NCI-H1436 (cell line): ENCODE data around the gene TACC2.

Source experiments
- DNase-seq: peaks from one replicate; lab custom pipeline; 2025; lab: John Stamatoyannopoulos, UW

Gene TACC2

DNA sequence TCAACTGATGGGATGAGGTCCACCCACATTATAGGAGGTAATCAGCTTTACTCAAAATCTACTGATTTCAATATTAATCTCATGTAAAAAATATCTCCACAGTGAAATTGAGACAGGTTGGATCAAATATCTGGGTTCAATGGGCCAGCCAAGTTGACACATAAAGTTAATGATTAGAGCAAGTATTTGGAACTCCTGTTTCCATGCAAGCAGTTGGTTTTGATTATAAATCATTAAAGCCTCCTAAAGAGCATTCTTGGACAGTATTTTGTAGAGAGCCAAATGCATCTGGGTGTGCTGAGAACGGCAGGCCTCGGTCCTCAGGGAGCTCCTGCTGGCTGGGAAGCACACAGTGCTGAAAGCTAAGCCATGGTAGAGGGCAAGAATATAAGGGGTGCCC is 155.2 kb downstream of the TACC2 start:
- DNase-seq, result no peak

DNA sequence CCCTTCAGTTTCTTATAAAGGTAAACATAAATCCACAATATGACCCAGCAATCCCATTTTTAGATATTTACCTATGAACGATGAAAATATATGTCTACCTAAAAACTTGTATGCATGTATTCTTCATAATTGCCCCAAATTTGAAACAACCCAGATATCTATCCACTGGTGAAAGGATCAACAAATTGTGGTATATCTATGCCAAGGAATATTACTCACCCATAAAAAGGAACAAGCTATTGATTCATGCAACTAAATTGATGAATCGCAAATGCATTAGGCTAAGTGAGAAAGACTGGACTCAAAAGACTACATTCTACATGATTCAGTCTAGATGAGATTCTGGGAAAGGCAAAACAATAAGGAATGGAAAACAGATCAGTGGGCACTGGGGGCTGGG is 156.2 kb downstream of the TACC2 start:
- no peak for DNase-seq

DNA sequence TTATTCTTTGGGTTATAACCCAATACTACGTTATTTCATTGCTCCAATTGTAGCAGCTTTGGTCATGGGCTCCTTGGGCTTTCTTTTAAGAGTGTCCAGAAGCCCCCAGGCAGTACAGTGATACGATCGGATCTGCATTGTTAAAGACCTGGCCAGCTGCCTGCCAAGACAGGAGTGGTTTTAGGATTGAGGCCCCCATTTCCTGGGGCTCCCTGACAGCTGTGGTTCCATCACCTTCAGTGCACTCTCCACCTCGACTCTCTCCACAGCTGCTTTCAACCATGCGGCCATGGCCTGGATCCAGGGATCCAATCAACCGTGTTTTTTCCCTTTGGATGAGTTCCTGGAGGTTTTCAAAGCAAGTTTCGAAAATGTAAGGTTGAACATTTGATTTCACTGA is 158.7 kb downstream of the TACC2 start:
- no peak for DNase-seq

DNA sequence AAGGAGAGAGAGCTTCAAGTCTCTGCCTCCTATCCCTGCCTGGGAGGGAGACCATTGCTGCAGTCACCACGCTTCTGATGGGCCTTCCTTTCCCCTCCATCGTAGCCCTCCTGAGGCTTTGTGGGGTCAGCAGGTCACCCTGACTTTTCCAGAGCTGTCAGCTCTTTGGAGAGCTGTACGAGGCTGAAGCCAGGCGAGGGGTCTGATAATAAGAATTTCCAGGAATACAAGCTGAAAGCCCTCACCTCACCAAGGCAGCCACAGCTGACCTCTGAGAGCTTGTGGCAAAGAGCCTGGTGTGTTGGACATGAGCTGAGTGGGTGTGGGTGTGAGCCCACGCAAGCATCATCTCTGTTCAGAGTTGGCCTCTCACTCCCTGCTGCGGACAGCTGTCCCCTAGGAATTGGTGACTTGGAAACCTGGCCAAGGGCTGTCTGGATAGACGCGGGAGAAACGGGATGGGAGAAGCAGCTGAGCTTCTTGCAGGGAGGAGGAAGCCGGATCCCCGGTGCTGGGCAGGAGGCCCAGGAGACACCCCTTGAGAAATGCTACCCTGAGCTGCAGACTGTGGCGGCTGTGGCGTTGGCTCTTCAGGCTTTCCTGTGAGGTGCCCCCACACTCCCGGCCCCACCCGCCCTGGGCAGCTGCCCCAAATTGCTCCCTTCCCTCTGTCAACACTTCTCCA is 160.1 kb downstream of the TACC2 start:
- no peak for DNase-seq

DNA sequence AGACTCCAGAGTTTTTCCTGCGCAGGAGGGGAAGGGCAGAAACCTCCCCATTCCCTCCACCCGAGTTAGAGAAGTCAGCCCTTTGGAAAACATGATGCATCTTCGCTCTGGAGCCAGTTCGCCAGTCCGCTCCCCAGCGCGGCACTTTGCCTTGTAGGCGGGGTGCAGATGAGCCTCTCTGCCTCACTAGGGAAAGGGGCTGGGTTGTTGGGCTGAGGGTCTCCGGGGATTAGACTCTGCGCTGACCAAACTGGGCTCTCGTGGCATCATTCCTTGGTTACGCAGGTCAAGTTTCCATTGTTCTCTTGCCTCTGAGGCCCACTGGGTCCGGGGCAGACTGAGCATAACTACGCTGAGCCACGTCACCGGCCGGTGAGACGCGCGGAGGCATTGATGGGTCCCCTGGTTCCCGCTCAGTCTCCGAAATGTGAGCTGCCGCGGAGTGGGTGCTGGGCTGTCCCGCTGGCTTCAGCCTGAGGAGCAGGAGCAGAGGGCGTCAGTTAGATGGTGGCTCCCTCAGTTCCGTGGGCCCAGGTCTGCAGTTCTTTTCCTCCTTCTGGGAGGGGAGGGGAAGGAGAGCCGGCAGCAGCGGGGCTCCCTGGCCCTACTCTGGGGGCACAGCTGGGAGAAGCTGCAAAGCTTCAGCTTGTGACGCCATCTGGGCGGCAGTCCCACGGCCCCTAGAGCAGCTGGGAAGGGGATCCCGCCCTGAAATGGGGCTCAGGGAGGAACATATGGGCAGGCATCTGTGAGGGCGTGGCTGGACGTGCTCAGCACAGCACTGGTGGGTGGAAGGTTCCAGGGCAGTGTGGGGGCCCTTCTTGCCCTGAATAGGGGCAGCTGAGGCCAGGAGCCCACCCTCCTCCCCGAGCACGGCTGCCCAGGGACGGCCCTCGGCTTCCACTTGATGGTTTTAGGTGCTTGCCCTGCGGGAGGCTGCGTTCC is 160.9 kb downstream of the TACC2 start:
- no peak for DNase-seq

DNA sequence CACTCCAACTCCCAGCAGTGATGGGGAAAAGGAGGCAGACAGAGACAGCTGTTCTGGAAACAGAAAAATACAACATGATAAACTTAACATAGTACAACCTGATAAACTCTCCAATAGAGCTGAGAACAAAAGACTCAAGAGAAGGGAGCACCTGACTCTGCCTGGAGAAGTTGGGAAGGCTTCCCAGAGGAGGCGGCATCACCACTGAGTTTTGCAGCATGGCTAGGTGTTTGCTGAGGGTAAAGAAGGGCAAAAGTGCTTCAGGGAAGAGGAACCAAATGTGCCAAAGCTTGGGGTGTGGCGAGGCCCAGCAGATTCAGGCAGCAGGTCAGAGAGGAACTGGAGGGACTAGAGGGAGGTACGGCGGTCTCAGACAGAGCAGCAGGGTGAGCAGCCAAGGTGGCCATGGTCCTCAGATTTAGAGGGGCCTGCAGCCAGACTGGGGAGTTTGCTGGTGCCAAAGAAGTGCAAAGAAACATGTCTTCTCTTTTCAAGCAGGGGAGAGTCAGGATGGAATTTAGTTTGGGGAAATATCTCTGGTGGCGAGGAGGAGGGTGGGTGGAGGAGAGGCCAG is 162.2 kb downstream of the TACC2 start:
- no peak for DNase-seq

DNA sequence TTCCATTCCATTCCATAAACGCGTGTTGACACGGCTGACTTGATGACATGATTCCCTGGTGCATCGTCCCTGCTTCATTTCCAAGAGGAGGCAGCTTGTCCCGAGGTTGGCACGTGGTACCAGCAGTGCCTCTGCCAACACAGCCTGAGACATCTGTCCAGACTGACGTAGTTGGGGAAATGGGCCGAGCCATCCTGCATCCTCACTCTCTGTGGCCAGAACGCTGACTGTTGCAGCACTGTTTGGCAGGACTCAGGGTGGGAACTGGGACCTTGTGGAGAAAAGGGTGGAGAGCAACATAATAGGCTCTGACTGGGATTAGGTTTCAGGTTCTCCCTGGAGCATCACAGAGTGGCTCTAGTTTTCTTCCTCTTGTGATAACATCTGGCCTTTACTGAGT is 163.6 kb downstream of the TACC2 start:
- DNase-seq, result no peak

DNA sequence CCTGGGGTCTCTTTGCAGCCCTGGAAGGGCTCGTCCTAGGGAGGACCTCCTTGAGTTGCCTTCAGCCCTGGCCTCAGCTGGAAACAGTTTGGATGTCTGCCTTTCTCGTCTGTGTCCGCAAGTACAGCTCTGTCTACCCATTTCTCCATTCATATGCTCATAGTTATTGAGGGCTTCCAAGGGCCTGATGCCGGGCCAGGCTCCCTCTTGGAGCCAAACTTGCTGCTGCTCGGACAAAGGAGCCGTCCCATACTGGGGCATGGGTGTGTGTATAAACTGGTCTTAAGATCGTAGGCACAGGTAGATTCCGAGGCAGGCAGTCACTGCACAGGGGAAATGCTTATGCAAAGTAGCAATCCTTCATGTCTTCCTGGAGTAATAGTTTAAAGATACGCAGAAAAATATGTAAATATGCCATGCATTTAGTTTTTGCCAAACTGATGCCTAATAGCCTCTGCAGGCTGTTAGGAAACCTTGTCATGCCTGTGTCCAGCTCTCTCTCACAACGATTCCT is 165.1 kb downstream of the TACC2 start:
- DNase-seq, result no peak

DNA sequence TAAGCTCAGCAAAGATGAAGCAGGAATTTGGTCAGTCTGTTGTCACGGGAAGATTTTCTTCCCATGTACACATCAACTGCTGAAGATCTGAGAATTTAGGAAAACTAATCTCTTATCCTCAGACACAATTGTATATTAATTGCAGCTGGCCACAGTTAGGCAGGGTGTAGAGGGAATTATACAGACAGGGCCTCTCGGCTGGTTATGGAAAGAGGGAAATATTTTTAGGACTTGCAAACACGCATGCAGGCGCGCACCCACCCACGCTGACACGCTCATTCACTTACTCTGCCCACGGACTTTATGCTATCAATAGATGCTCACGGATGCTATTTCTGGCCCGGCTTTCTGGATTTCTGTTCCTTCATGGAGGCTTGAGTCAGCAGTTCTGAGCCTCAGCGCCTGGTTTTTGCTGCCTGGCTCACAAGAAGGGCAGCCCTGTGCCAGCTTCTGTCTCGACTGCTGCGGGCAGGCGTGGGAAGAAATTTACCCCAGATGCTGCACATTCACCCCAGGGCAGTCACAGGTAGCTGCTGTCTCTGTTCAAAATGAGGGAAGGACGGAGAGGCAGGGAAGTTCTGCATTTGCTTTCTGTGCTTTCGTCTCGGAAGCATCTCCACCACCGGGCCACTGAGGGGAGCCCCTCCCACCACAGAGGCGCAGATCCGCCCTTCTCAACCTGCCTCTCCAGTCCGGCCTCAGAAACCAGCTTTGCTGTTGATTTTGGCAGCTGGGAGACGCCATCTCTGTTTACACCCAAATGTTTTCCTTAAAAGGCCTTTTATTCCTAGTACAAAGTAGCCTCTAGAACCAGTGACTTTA is 165.8 kb downstream of the TACC2 start:
- DNase-seq, result peak; percentile 35

DNA sequence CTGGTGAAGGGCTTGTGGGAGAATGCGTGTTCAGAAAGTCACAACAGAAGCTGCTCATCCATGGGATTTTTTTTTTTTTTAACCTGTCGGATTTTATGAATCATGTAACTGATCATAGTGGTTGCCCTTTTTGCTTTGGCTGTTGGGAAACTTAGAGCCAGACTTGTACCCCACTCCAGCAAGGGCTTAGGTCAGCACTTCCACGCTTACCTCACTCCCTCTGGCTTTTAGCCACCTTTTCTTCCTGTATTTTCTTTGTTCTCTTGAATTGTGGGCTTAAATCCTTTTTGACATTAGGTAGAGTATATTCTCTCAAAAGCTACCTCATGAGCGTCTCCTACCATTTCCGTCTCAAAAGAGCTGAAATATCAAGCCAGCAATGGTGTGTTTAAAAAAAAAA is 168.5 kb downstream of the TACC2 start:
- no peak for DNase-seq

DNA sequence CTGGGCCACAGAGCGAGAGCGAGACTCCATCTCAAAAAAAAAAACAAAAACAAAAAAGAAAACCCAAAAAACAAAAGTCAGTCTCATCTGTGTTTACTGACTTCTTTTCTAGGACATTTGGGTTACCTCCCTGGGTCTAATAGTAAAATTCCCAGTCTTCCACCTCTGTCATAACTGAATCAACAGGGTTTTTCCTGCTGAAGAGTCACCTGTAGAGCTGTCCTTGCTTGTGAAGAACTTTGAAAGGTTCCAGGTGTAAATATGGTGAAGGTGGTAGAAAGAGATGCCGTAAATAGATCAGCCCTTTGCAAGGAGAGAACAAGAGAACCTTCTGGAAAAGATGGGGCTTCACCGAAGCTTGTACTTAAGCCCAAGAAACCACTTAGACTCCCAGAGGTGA is 169.4 kb downstream of the TACC2 start:
- DNase-seq, result no peak

DNA sequence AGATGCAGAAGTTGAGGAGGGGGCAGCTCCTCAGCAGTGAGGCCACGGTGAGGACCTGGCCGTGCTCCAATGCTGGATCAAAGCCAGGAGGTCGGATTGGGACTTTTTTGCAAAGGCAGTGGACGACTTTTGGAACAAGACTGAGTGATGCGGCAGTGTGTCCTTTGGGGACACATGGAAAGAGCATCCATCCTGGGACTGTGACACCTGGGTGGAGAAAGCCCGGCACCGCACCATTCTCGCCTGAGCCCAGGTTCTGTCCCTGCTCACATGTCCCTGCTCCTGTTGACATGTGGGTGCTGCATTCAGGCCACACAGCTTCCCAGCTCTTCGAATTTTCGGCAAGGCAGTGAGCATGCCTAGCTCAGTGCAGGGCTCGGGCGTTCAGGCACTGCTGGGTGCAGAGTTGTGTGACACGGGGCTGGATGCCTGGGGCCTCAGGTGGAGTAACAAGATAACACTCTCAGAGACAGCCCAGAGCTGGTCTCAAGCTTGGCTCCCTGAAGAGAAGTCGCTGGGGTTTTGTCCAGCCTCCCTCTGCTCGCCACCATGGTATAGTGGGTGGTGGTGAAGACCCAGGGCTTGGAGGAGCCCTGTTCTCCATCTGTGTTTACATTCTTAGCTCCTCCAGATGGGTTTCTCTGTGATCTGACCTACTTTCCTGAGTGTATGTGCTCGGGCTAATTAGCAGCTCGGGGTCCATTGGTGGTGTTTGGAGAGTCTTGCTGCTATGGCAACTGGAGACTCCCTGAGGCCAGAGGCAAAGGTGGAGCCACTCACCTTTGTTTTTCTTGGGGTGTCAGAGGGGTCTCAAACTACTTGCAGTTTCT is 170.4 kb downstream of the TACC2 start:
- DNase-seq, result peak; percentile 74

DNA sequence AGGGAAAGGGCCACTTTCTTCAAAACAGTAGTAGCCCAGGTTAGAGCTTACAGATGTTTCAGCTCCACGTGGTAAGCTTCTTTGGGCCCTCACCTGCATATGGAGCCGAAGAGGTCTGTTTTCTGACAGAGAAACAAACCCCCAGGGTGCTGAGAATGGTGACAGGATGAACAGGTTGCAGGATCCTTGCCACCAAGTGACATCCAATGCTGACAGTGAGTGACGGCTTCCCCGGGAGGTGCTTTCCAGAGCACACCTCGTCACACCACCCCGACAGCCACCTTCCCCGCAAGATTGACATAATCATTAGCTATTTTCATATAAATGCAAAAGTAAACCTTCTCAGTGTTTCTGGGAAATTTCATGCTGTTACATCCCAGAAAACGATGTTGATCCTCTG is 172.8 kb downstream of the TACC2 start:
- no peak for DNase-seq

DNA sequence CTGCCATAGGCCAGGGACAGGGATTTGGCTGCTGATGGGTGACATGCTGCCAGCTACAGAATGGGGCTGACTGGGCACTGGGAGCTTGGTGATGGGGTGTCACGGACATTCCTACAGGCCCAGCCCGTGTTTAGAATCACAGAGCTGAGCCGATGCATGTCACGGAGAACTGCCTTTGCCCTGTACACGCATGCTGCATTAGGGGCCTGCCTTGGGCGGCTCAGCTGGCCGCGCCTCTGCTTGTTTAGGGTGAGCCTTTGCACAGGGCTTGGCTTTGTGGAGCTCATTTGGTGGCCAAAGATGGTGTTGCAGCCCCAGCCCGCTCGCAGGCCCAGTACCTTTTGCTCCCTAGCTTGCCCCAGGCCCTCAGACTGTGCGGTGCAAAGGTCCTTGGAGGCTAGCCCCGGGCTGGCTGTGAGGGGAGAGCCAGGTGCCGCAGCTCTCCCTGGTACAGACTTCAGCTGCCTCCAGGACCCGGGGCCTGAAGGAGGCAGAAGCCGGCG is 173.8 kb downstream of the TACC2 start:
- DNase-seq, result peak; percentile 42

DNA sequence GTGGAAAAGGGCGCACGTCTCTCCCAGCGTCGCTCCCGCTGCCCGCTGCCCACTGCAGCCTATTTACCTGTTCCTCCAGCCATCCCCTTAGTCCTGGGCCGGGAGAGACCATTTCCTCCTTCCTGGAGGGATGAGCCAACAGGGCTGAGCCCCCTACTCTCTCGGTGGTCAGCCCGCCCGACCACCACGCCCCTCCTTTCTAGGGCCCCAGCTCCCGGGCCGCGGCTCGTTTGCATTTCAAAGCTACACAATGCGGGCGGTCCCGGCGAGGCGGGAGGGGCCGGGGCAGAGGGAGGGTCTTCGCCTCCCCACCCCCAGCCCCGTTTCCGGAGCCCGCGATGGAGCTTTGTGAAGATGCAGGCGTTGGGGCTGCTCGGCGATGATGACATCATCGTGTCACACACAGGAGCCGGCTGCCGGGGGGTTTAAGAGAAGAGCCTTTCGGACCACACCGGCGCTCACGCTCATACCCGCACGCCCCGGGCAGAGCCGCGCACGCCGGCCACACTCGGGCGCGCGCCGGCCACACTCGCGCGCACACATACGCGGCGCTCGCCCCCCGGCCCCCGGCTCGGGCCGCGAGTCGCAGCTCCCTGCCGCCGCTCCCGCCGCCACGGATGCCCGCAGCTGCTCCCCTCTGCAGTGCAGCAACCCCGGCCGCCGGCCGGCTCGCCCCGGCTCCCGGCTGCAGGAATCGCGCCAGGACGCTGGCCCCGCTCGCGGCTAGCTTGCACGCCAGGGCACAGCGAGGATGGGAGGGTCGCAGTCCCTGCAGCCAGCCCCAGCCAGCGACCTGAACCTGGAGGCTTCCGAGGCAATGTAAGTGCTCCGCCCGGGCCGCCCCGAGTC is 174.4 kb downstream of the TACC2 start:
- peak; percentile 76 for DNase-seq

DNA sequence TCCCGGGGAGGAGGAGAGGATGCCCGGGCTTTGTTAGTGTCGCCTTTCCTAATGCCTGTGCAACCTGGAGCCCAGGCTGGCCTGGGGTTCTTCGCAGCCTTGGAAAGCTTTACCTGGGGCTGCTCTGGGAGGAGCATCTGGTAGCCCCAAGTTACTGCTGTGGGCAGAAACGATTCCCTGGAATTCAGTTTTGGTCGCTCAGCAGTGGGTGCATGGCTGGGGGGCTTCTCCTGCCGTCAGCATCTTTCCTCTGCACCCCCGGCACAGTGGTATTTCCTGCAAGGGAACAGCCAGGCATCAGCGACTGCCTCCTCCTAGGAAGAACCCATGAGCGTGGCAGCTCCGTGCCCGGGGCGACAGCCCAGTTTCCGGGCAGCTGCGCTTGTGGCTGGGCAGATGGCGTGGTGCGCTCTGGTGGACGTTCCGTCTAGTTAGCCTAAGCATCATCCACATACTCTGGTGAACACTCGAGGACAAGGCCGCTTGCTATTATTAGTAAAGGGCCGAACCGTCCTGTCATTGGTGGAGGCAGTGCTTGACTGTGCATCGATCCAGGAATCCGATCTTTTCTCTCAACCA is 175.1 kb downstream of the TACC2 start:
- peak; percentile 26 for DNase-seq

DNA sequence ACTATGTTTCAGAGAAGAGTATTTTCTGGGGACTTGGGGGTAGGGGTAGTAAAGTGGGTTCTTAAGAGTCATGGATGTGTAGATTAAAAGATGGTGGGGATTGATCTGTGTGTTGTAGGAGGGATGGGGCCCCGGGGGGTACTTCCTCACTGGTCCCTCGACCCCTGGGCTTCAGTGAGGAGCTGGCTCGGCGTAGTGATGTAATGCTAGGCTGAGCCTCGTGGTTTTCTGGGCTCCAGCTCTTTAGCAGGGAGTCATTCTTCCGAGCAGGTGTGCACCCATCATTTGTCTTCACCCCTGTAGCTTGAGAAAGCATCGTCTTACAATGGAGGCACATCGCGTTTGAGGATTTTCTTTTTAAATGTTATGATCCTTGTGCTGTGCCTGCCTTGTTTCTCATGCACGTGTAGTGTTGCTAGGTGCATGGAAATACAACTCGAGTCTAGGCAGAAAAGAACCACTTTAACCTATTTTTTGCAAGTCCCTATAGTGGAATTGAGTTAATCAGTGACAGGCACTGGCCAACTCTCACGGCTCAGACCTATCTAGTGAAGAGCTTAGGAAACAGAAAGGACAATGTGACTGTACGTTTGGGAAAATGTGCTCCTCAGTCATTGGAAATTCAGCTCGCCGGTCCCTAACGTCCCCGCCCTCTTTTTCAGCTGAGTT is 176.0 kb downstream of the TACC2 start:
- peak; percentile 16 for DNase-seq

DNA sequence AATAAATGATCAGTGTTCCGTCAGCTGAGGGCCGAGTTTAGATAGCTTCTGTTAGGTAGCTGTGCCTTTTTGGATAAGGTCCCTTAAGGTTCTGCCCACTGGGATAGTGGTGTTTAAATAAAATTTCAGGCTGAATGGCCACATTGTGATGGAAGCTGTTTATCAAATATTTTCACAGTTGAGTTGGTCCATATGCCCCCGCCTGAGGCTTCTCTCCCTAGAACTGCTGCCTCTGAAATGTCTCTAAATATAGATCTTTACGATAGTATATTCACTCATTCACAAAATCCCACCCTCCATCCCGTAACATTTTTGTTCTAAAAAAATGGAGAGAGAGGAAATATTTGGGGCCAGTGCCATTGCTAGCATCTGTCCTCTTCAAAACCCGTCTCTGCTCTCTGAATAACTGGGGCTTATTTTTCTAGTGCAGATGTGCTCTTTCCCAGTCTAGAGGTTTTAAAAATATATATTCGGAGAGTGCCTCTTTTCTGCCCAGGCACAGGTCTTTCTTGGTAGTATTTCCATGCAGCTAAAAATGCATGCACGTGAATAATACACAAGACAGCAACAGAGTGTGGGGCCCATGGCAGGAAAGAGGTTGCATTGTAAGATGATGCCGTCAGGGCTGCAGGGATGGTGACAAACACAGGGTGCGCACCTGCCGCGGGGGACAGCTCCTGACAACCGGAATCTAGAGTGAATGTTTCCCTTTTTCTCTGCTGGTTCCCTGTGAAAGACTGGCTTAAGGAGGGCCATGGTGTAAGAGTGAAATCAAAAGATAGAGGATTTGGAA is 176.7 kb downstream of the TACC2 start:
- DNase-seq, result no peak
